Measurements from ENCODE around the gene OR12D3. TPM values are rescaled to one million over a fixed set of nuclear protein-coding genes. Genes with fewer than 3 reads are reported as not detected.

The OR12D3 gene, protein sequence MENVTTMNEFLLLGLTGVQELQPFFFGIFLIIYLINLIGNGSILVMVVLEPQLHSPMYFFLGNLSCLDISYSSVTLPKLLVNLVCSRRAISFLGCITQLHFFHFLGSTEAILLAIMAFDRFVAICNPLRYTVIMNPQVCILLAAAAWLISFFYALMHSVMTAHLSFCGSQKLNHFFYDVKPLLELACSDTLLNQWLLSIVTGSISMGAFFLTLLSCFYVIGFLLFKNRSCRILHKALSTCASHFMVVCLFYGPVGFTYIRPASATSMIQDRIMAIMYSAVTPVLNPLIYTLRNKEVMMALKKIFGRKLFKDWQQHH
- not detected for polyA plus RNA-seq (2013, experiment 1 of 2)
- polyA plus RNA-seq (2013, experiment 2 of 2) = not detected

DNA sequence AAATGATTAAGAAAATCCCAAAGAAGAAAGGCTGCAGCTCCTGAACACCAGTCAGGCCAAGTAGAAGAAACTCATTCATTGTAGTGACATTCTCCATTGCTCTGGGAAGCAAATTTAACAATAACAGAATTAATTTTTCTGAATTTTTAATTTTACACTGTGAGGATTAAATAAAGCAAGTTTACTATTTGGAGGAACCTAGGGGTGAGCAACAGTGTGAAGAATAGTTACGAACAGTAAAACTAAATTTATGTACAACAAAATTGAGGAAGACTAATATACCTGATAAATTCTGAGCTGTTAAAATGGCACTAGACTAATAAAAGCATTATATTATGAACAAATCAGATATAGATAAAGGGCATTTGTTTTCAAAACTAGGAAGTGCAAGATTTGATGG is at the start of gene OR12D3:
Gene OR12D3, minus strand, starts transcription at position 101 of the 400 bp plus-strand sequence. Its CDS starts 4 bp downstream, at position 97.
- no peaks in the 10 kb centered on the region for H3K4me1 ChIP-seq (ENCODE audit: control insufficient read depth, insufficient read depth, low read length, poor library complexity, severe bottlenecking)
- WGBS, 2 experiments (ENCODE audit: insufficient coverage in 2 of 2) = no CpG with 5 or more reads among the region's 1 CpG
- H3K9me3 ChIP-seq (ENCODE audit: control insufficient read depth, low read length) = no peaks in the 10 kb centered on the region
- no peaks in the 10 kb centered on the region for H3K36me3 ChIP-seq (ENCODE audit: control insufficient read depth, insufficient read depth, low read length)
- H3K27ac ChIP-seq (ENCODE audit: low read depth, low read length, severe bottlenecking) = no peak within 1 kb of the TSS
- no peak within 1 kb of the TSS for H3K4me3 ChIP-seq (ENCODE audit: extremely low read depth, insufficient read depth, low read length, poor library complexity, severe bottlenecking)

DNA sequence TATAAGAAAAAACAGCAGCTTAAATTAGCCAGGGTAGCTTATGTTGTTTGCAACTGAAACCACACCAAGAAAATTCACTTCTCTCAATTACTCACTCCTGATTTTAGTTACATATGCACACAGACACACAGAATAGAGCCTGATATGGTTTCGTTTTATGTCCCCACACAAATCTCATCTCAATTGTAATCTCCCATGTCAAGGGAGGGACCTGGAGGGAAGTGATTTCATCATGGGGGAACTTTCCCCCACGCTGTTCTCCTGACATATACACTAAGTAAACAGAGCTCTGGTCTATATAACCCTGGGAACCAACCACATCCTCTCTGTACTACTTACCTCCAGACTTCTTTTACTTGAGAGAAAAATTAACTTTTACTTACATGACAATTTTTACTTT is 49.5 kb upstream of the OR12D3 start:
- no peaks in the 10 kb centered on the region for H3K9me3 ChIP-seq (ENCODE audit: control insufficient read depth, low read length)
- H3K36me3 ChIP-seq (ENCODE audit: control insufficient read depth, insufficient read depth, low read length) = no peaks in the 10 kb centered on the region
- H3K4me1 ChIP-seq (ENCODE audit: control insufficient read depth, insufficient read depth, low read length, poor library complexity, severe bottlenecking) = no peaks in the 10 kb centered on the region
- H3K4me3 ChIP-seq (ENCODE audit: extremely low read depth, insufficient read depth, low read length, poor library complexity, severe bottlenecking) = no peak overlapping the region
- no peak overlapping the region for H3K27ac ChIP-seq (ENCODE audit: low read depth, low read length, severe bottlenecking)
- WGBS, 2 experiments (ENCODE audit: insufficient coverage in 2 of 2) = 100% methylated on average over 1 of the region's 2 CpGs; no CpG with 5 or more reads in 1 of the 2 experiments

DNA sequence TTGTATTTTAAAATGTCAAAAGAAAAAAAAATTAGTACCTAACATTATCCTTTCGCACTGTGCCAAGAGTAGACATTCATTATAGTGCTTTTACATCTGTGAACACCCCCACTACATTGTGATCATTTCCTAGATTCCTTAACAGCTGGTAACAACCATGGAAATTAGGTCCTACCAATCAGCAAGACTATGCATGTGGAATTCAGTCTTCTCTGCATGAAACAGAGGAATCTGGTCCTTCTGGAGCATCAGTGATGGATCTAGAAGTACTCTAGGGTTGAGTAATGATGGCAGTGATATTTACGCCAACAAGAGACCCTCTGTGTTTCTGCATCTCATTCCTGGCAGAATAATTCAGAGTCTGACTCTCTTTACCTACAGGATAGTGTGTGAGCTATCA is 49.1 kb upstream of the OR12D3 start:
- WGBS, 2 experiments (ENCODE audit: insufficient coverage in 2 of 2) = no CpG with 5 or more reads among the region's 2 CpGs
- peaks cover 3% of the 10 kb centered on the region for H3K4me1 ChIP-seq (ENCODE audit: control insufficient read depth, insufficient read depth, low read length, poor library complexity, severe bottlenecking)
- H3K36me3 ChIP-seq (ENCODE audit: control insufficient read depth, insufficient read depth, low read length) = no peaks in the 10 kb centered on the region
- H3K27ac ChIP-seq (ENCODE audit: low read depth, low read length, severe bottlenecking) = no peak overlapping the region
- no peaks in the 10 kb centered on the region for H3K9me3 ChIP-seq (ENCODE audit: control insufficient read depth, low read length)
- H3K4me3 ChIP-seq (ENCODE audit: extremely low read depth, insufficient read depth, low read length, poor library complexity, severe bottlenecking) = no peak overlapping the region

DNA sequence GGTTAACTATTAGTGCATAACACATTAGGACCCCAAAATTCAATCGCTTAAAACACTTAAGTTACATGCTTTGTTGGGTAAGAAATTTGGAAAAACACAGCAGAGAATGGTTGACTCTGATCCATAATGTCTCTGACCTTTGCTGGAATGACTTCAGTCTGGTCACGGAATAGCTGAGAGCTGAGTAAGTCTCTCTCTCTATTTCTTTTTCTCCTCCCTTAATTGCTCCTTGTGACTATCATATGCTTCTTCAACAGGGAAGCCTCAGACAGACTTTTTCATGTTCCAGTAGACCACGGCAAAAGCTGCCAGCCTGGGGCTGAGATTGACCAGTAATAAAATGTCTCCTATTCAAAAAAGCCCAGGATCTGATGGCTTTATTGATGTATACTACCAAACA is 44.4 kb upstream of the OR12D3 start:
- H3K9me3 ChIP-seq (ENCODE audit: control insufficient read depth, low read length) = no peaks in the 10 kb centered on the region
- peaks cover 5% of the 10 kb centered on the region for H3K4me1 ChIP-seq (ENCODE audit: control insufficient read depth, insufficient read depth, low read length, poor library complexity, severe bottlenecking)
- no peak overlapping the region for H3K4me3 ChIP-seq (ENCODE audit: extremely low read depth, insufficient read depth, low read length, poor library complexity, severe bottlenecking)
- peak overlapping the region; percentile 30 for H3K27ac ChIP-seq (ENCODE audit: low read depth, low read length, severe bottlenecking)
- H3K36me3 ChIP-seq (ENCODE audit: control insufficient read depth, insufficient read depth, low read length) = no peaks in the 10 kb centered on the region
- 82 to 88% methylated on average over 1 of the region's 3 CpGs for WGBS, 2 experiments (ENCODE audit: insufficient coverage in 2 of 2)

DNA sequence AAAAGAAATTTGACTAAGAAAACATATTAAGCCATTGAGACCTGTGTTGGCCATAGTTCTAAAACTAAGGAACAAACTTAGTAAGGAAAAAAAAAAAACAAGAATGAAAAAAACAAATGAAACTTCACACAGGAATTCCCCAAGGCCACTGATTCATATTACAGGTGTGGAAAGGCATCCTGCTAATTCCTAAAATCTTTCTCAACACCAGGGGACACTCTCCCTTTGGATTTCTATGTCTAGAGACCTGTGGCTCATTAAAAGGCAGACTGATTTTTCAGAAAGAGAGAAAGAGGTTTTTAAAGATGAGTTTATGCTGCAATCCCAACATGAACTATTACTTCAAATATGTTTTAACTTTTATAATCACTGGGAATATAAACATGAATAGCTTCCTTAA is 39.5 kb upstream of the OR12D3 start, which contains the start of gene OR12D1:
Gene OR12D1, plus strand, starts transcription at position 341 of the 400 bp plus-strand sequence.
- no peaks in the 10 kb centered on the region for H3K36me3 ChIP-seq (ENCODE audit: control insufficient read depth, insufficient read depth, low read length)
- peaks cover 5% of the 10 kb centered on the region for H3K4me1 ChIP-seq (ENCODE audit: control insufficient read depth, insufficient read depth, low read length, poor library complexity, severe bottlenecking)
- no peaks in the 10 kb centered on the region for H3K9me3 ChIP-seq (ENCODE audit: control insufficient read depth, low read length)
- H3K27ac ChIP-seq (ENCODE audit: low read depth, low read length, severe bottlenecking) = no peak within 1 kb of the TSS
- no peak within 1 kb of the TSS for H3K4me3 ChIP-seq (ENCODE audit: extremely low read depth, insufficient read depth, low read length, poor library complexity, severe bottlenecking)

DNA sequence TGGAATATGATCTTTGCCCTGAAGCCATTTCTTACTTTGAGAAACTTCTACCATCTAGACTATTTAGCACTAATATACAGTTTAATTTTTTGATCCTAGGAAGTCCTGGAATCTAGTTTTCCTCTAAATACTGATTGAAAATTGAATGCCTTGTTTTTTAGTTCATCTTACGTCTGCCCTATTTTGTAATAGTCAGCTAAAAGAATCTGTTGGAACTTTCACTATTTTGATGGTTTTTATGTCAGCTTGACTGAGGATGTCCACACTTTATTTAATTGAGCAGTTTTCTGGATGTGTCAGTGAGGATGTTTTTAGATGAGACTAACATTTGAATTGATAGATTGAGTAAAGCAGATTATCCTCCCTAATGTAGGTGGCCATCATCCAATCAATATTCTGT is 28.7 kb upstream of the OR12D3 start:
- no peaks in the 10 kb centered on the region for H3K4me1 ChIP-seq (ENCODE audit: control insufficient read depth, insufficient read depth, low read length, poor library complexity, severe bottlenecking)
- no peaks in the 10 kb centered on the region for H3K36me3 ChIP-seq (ENCODE audit: control insufficient read depth, insufficient read depth, low read length)
- 75 to 100% methylated on average over 1 of the region's 1 CpG for WGBS, 2 experiments (ENCODE audit: insufficient coverage in 2 of 2)

DNA sequence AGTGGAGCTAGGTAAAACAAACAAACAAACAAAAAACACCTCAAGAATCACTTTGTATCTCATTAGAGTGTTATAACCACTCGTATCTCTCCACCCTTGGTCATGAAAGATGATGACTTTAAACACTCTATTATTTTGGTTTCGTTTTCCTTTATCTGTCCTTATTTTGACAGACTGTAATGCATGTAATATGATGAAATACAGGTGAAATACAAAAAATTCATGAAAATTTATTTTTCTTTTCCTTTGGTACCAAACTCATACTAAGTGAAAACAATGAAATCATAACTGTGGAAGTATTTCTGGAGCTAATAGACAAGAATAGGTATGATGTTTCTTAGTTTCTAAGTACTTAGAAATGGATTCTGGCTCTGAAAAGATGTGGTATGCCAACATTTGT is 24.4 kb upstream of the OR12D3 start:
- no CpG with 5 or more reads among the region's 2 CpGs for WGBS, 2 experiments (ENCODE audit: insufficient coverage in 2 of 2)
- H3K27ac ChIP-seq (ENCODE audit: low read depth, low read length, severe bottlenecking) = no peak overlapping the region
- H3K4me3 ChIP-seq (ENCODE audit: extremely low read depth, insufficient read depth, low read length, poor library complexity, severe bottlenecking) = no peak overlapping the region

More for the DNA sequence above, 28.7 kb upstream of the OR12D3 start:
- no peak overlapping the region for H3K4me3 ChIP-seq (ENCODE audit: extremely low read depth, insufficient read depth, low read length, poor library complexity, severe bottlenecking)
- H3K27ac ChIP-seq (ENCODE audit: low read depth, low read length, severe bottlenecking) = no peak overlapping the region
- no peaks in the 10 kb centered on the region for H3K9me3 ChIP-seq (ENCODE audit: control insufficient read depth, low read length)

DNA sequence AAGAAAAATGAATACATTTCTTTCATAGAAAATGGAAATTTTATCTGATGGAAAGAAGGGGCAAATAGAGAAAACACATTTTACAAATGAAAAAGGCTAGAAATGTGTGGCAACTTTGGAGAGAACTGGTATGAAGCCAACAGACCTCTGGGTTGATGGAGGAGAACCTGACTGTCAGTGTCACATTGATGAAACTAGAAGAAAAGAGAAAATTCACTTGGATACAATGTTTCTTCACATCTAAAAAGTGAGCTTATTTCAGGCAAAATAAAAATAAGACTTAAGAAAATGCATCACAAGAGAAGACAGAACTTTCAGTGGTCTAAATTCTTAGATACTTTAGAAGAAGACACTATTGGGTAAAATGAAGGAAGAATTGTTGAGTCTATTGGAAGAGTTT is 20.2 kb upstream of the OR12D3 start, which contains the start of gene OR12D2:
Gene OR12D2, plus strand, starts transcription at position 301 of the 400 bp plus-strand sequence. CDS start 1,069 bp downstream, outside the sequence.
- H3K4me3 ChIP-seq (ENCODE audit: extremely low read depth, insufficient read depth, low read length, poor library complexity, severe bottlenecking) = no peak within 1 kb of the TSS
- no peaks in the 10 kb centered on the region for H3K9me3 ChIP-seq (ENCODE audit: control insufficient read depth, low read length)
- no peaks in the 10 kb centered on the region for H3K36me3 ChIP-seq (ENCODE audit: control insufficient read depth, insufficient read depth, low read length)
- H3K4me1 ChIP-seq (ENCODE audit: control insufficient read depth, insufficient read depth, low read length, poor library complexity, severe bottlenecking) = no peaks in the 10 kb centered on the region
- H3K27ac ChIP-seq (ENCODE audit: low read depth, low read length, severe bottlenecking) = no peak within 1 kb of the TSS

More for the DNA sequence above, 24.4 kb upstream of the OR12D3 start:
- Histone ChIP-seq H3K4me1 (ENCODE audit: control insufficient read depth, insufficient read depth, low read length, poor library complexity, severe bottlenecking) (no peaks in the 10 kb centered on the region), H3K36me3 (ENCODE audit: control insufficient read depth, insufficient read depth, low read length) (no peaks in the 10 kb centered on the region), H3K9me3 (ENCODE audit: control insufficient read depth, low read length) (no peaks in the 10 kb centered on the region)

DNA sequence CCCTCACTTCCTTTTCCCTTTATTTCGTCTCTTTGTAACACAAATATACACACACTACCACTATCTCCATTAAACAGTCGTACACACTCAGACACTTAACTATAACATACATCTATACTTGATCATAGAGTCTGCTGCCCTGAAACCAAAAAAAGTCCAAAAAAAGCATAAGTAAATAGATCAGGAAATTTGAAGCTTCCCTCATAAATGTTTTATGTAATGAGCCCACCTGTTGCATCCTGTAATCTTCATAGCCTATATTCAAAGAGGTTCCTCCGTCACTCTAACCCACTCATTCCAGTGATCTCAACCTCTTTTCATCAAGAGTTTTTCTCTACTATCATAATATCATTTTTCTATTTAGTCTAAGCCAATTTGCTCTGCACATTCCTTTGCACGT is 13.4 kb upstream of the OR12D3 start:
- no peak overlapping the region for H3K27ac ChIP-seq (ENCODE audit: low read depth, low read length, severe bottlenecking)
- whole genome bisulfite sequencing, 2 experiments (ENCODE audit: insufficient coverage in 2 of 2) = 70 to 81% methylated on average over 3 of the region's 4 CpGs
- H3K36me3 ChIP-seq (ENCODE audit: control insufficient read depth, insufficient read depth, low read length) = no peaks in the 10 kb centered on the region
- no peak overlapping the region for H3K4me3 ChIP-seq (ENCODE audit: extremely low read depth, insufficient read depth, low read length, poor library complexity, severe bottlenecking)
- H3K9me3 ChIP-seq (ENCODE audit: control insufficient read depth, low read length) = no peaks in the 10 kb centered on the region
- H3K4me1 ChIP-seq (ENCODE audit: control insufficient read depth, insufficient read depth, low read length, poor library complexity, severe bottlenecking) = no peaks in the 10 kb centered on the region

DNA sequence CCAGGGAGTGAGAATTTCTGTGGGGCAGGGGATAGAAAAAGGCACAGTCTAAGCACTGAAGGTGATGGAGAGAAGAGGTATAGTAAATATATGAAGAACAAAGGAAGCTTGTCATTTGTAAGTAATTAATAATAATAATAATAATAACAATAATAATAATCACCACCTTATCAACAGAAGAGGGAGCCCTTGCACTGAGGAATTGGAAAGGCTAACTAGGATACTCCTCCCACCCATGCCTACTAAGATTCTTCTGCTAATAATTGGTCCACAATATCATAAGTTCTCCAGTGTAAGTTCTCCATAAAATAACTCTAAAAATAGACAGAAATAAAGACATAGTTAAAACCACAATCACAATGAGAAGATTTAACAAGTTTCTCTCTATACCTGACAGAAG is 912 bp upstream of the OR12D3 start:
- Histone ChIP-seq H3K4me3 (ENCODE audit: extremely low read depth, insufficient read depth, low read length, poor library complexity, severe bottlenecking) (no peak overlapping the region), H3K9me3 (ENCODE audit: control insufficient read depth, low read length) (no peaks in the 10 kb centered on the region), H3K27ac (ENCODE audit: low read depth, low read length, severe bottlenecking) (no peak overlapping the region), H3K36me3 (ENCODE audit: control insufficient read depth, insufficient read depth, low read length) (no peaks in the 10 kb centered on the region), H3K4me1 (ENCODE audit: control insufficient read depth, insufficient read depth, low read length, poor library complexity, severe bottlenecking) (no peaks in the 10 kb centered on the region)

DNA sequence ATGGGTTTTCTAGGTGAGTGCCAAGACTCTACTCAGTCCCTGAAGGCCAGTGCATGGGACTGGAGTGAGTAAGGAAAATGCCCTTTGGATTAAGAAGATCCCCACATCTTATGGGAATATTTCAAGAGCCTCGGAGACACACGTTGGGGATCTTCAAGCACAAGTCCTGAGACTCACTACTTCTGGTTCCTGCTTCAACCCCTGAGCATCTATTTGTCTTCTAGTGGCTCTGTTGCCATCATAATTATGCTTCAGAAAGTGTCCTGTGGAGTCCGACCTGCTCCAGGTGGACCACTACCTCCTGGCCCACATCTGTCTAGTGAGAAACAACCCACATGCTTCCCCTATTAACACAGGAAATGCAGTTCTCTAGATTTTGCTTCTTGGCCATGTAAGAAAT is 6.3 kb downstream of the OR12D3 start, which contains the start of gene OR5V1:
Gene OR5V1, minus strand, starts transcription at position 101 of the 400 bp plus-strand sequence. CDS start 12,670 bp downstream, outside the sequence.
- WGBS, 2 experiments (ENCODE audit: insufficient coverage in 2 of 2) = 85 to 100% methylated on average over 2 of the region's 3 CpGs
- H3K27ac ChIP-seq (ENCODE audit: low read depth, low read length, severe bottlenecking) = no peak within 1 kb of the TSS
- no peaks in the 10 kb centered on the region for H3K9me3 ChIP-seq (ENCODE audit: control insufficient read depth, low read length)
- no peak within 1 kb of the TSS for H3K4me3 ChIP-seq (ENCODE audit: extremely low read depth, insufficient read depth, low read length, poor library complexity, severe bottlenecking)
- H3K4me1 ChIP-seq (ENCODE audit: control insufficient read depth, insufficient read depth, low read length, poor library complexity, severe bottlenecking) = no peaks in the 10 kb centered on the region
- no peaks in the 10 kb centered on the region for H3K36me3 ChIP-seq (ENCODE audit: control insufficient read depth, insufficient read depth, low read length)
